Neural cell (in vitro differentiated cells): ENCODE data around the gene CHRNA7.

Experiments
- EZH2 ChIP-seq: fragments of 200-600, 300-800 bp; shearing (Covaris generic), sonication (generic); IDR thresholded peaks from 2 replicates; pipeline ENCODE4 v1.6.1; 2014; ENCODE audit warnings: antibody characterized with exemption, low read length, borderline replicate concordance, mild to moderate bottlenecking; ENCODE audit not compliant: insufficient read depth, poor library complexity, severe bottlenecking
- MXI1 ChIP-seq: fragments of 450-650 bp; conservative IDR thresholded peaks from 2 replicates; pipeline ENCODE4 v1.6.1; 2014; ENCODE audit warnings: antibody characterized with exemption, mild to moderate bottlenecking; ENCODE audit not compliant: poor library complexity, severe bottlenecking
- RAD21 ChIP-seq: fragments of 450-650 bp; conservative IDR thresholded peaks from 2 replicates; pipeline ENCODE4 v1.6.1; 2014; ENCODE audit warnings: antibody characterized with exemption, mild to moderate bottlenecking, moderate library complexity
- SMC3 ChIP-seq: fragments of 450-650 bp; conservative IDR thresholded peaks from 2 replicates; pipeline ENCODE4 v1.6.1; 2014; ENCODE audit warnings: antibody characterized with exemption, mild to moderate bottlenecking, moderate library complexity; ENCODE audit not compliant: poor library complexity
- TF ChIP-seq, protein P1 (sequence below): fragments of 450-650 bp; IDR thresholded peaks from 2 replicates; pipeline ENCODE4 v1.5.1; 2014; ENCODE audit warnings: antibody characterized with exemption, mild to moderate bottlenecking, moderate library complexity; ENCODE audit not compliant: poor library complexity, severe bottlenecking

DNA sequence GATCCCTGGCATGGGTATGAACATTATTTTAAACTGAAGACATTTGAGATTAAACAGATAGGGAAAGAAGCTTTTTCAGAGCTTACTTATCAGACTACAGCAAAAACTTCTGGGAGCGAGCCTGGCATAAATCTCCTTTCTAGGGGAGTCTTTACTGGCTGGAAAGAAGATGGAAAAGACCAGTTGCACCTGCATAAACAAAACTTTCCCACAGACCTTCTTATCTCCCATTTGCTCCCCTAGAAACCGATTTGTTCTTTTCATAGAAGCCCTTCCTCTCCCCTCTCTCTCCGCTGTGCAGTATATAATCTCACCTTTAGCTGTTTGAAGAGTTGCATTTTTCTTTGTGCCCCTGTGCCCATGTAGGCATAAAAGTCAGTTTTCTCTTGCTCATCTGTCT is 93.2 kb downstream of the CHRNA7 start:
- TF ChIP-seq, protein P1, sequence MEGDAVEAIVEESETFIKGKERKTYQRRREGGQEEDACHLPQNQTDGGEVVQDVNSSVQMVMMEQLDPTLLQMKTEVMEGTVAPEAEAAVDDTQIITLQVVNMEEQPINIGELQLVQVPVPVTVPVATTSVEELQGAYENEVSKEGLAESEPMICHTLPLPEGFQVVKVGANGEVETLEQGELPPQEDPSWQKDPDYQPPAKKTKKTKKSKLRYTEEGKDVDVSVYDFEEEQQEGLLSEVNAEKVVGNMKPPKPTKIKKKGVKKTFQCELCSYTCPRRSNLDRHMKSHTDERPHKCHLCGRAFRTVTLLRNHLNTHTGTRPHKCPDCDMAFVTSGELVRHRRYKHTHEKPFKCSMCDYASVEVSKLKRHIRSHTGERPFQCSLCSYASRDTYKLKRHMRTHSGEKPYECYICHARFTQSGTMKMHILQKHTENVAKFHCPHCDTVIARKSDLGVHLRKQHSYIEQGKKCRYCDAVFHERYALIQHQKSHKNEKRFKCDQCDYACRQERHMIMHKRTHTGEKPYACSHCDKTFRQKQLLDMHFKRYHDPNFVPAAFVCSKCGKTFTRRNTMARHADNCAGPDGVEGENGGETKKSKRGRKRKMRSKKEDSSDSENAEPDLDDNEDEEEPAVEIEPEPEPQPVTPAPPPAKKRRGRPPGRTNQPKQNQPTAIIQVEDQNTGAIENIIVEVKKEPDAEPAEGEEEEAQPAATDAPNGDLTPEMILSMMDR, result no peak
- no peak for TF ChIP-seq RAD21
- no peak for TF ChIP-seq MXI1
- no peak for TF ChIP-seq EZH2
- TF ChIP-seq SMC3, result no peak
